Measurements from ENCODE around the gene ANAPC7. TPM values are rescaled to one million over a fixed set of nuclear protein-coding genes. Genes with fewer than 3 reads are reported as not detected.

The ANAPC7 gene
- total and polyA plus RNA-seq, 9 of the 15 experiments (the other 6 are each of a cell fraction or from before 2014, with no cell fraction given) = 46.7 to 158 (median 109) TPM

- TF ChIP-seq, protein P1, sequence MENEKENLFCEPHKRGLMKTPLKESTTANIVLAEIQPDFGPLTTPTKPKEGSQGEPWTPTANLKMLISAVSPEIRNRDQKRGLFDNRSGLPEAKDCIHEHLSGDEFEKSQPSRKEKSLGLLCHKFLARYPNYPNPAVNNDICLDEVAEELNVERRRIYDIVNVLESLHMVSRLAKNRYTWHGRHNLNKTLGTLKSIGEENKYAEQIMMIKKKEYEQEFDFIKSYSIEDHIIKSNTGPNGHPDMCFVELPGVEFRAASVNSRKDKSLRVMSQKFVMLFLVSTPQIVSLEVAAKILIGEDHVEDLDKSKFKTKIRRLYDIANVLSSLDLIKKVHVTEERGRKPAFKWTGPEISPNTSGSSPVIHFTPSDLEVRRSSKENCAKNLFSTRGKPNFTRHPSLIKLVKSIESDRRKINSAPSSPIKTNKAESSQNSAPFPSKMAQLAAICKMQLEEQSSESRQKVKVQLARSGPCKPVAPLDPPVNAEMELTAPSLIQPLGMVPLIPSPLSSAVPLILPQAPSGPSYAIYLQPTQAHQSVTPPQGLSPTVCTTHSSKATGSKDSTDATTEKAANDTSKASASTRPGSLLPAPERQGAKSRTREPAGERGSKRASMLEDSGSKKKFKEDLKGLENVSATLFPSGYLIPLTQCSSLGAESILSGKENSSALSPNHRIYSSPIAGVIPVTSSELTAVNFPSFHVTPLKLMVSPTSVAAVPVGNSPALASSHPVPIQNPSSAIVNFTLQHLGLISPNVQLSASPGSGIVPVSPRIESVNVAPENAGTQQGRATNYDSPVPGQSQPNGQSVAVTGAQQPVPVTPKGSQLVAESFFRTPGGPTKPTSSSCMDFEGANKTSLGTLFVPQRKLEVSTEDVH (IDR thresholded peaks at IDR 0.05; ENCODE audit: low read depth, partially characterized antibody) = no peak
- TF ChIP-seq EWSR1 (IDR thresholded peaks at IDR 0.05; ENCODE audit: borderline replicate concordance, low read depth, partially characterized antibody) (no peak), MXI1 (IDR thresholded peaks at IDR 0.05; ENCODE audit: low read depth, low read length) (no peak), TAF7 (tag; IDR thresholded peaks at IDR 0.05) (no peak), ARID4B (CRISPR knock-in tag; IDR thresholded peaks at IDR 0.05) (no peak), KLF1 (tag; IDR thresholded peaks at IDR 0.05) (no peak), RBM34 (IDR thresholded peaks at IDR 0.05; ENCODE audit: borderline replicate concordance, insufficient read depth, low read length) (no peak), SMARCE1 (IDR thresholded peaks at IDR 0.05) (peak; percentile 96), MAFG (tag; conservative IDR thresholded peaks at IDR 0.05) (peak; percentile 25; the same call in 1 of the 2 replicates), ERF (CRISPR knock-in tag; IDR thresholded peaks at IDR 0.05) (0 out of 2 replicates have a peak, but pooled peaks have one; percentile 80), PTRF (tag; IDR thresholded peaks at IDR 0.05) (no peak), CCNT2 (IDR thresholded peaks at IDR 0.05; ENCODE audit: borderline replicate concordance, extremely low read depth, insufficient read length, low read depth, low read length) (peak; percentile 62), CREM (IDR thresholded peaks at IDR 0.05; ENCODE audit: low read depth) (peak; percentile 69), ILF3 (IDR thresholded peaks at IDR 0.05; ENCODE audit: borderline replicate concordance) (no peak), PHB (CRISPR knock-in tag; IDR thresholded peaks at IDR 0.05) (no peak)
- TF ChIP-seq, protein P2, sequence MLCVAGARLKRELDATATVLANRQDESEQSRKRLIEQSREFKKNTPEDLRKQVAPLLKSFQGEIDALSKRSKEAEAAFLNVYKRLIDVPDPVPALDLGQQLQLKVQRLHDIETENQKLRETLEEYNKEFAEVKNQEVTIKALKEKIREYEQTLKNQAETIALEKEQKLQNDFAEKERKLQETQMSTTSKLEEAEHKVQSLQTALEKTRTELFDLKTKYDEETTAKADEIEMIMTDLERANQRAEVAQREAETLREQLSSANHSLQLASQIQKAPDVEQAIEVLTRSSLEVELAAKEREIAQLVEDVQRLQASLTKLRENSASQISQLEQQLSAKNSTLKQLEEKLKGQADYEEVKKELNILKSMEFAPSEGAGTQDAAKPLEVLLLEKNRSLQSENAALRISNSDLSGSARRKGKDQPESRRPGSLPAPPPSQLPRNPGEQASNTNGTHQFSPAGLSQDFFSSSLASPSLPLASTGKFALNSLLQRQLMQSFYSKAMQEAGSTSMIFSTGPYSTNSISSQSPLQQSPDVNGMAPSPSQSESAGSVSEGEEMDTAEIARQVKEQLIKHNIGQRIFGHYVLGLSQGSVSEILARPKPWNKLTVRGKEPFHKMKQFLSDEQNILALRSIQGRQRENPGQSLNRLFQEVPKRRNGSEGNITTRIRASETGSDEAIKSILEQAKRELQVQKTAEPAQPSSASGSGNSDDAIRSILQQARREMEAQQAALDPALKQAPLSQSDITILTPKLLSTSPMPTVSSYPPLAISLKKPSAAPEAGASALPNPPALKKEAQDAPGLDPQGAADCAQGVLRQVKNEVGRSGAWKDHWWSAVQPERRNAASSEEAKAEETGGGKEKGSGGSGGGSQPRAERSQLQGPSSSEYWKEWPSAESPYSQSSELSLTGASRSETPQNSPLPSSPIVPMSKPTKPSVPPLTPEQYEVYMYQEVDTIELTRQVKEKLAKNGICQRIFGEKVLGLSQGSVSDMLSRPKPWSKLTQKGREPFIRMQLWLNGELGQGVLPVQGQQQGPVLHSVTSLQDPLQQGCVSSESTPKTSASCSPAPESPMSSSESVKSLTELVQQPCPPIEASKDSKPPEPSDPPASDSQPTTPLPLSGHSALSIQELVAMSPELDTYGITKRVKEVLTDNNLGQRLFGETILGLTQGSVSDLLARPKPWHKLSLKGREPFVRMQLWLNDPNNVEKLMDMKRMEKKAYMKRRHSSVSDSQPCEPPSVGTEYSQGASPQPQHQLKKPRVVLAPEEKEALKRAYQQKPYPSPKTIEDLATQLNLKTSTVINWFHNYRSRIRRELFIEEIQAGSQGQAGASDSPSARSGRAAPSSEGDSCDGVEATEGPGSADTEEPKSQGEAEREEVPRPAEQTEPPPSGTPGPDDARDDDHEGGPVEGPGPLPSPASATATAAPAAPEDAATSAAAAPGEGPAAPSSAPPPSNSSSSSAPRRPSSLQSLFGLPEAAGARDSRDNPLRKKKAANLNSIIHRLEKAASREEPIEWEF (CRISPR knock-in tag; IDR thresholded peaks at IDR 0.05) = no peak
Measured at GRCh38 chr12:110354172-110354780, 49.2 kb downstream of the ANAPC7 start (continued).
